GM20000 (cell line): ENCODE results near the gene PRUNE2.

Experiments
- DNase-seq: peaks from one replicate; pipeline ENCODE4 v3.0.0; 2012; ENCODE audit warnings: low spot score
- CTCF ChIP-seq: IDR thresholded peaks from 2 replicates; pipeline ENCODE4 v1.5.1; 2012; ENCODE audit warnings: mild to moderate bottlenecking, control low read depth; ENCODE audit errors: extremely low read depth, missing control alignments

Gene PRUNE2

GRCh38 chr9:76626980-76627379 lies 278.9 kb downstream of the PRUNE2 start:
- no peak for DNase-seq
- no peak for TF ChIP-seq CTCF

GRCh38 chr9:76626141-76626540 lies 279.8 kb downstream of the PRUNE2 start:
- DNase-seq: no peak
- no peak for TF ChIP-seq CTCF

- DNase-seq: peak; percentile 18
- TF ChIP-seq CTCF: no peak
These were observed 281.4 kb downstream of the PRUNE2 start for GRCh38 chr9:76624391-76625048.

- no peak for DNase-seq
- TF ChIP-seq CTCF: no peak
These were observed 284.9 kb downstream of the PRUNE2 start for GRCh38 chr9:76620996-76621395.

- no peak for DNase-seq
- no peak for TF ChIP-seq CTCF
These were observed 285.3 kb downstream of the PRUNE2 start for GRCh38 chr9:76620581-76620980.

GRCh38 chr9:76619640-76620039 lies 286.3 kb downstream of the PRUNE2 start:
- no peak for DNase-seq
- TF ChIP-seq CTCF: no peak

GRCh38 chr9:76619197-76619596 lies 286.7 kb downstream of the PRUNE2 start:
- TF ChIP-seq CTCF: no peak

More at GRCh38 chr9:76619197-76619596, 286.7 kb downstream of the PRUNE2 start:
- DNase-seq: no peak
